SK-N-SH (cell line): ENCODE data around the gene FGF23. TPM values are rescaled to one million over a fixed set of nuclear protein-coding genes. Genes with fewer than 3 reads are reported as not detected.

Experiments
- CTCF ChIA-PET: fragments of 300-600, 350-600 bp; formaldehyde crosslinking; extraction: SDS; loops from one replicate; lab custom pipeline; 2021; lab: Yijun Ruan, JAX
- POLR2A ChIA-PET: fragments of 350-600 bp; sonication (Branson Sonifier 250); formaldehyde crosslinking; extraction: SDS; loops from one replicate; lab custom pipeline; 2020; ENCODE audit warnings: antibody characterized with exemption, inconsistent platforms; lab: Yijun Ruan, JAX
- DNase-seq: peaks from one replicate; pipeline ENCODE4 v3.0.0; 2012
- H2AFZ ChIP-seq: fragments of 200-600 bp; sonication (generic); 2 replicates; pipeline ENCODE4 v1.8.1; 2016; ENCODE audit warnings: antibody characterized with exemption, mild to moderate bottlenecking, low read depth
- H3F3A ChIP-seq: fragments of 200-600 bp; sonication (generic); replicated peaks from 2 replicates; pipeline ENCODE3; 2016; ENCODE audit warnings: antibody characterized with exemption, mild to moderate bottlenecking; ENCODE audit not compliant: insufficient read depth
- H3K27ac ChIP-seq, 2 experiments: fragments of 200-500 bp in 1 of 2; fragments of 200-600 bp in 1 of 2; sonication (Bioruptor generic) in 1 of 2; sonication (generic), shearing (Covaris generic) in 1 of 2; 2 replicates each; pipeline versions ENCODE4 v1.5.1 to v1.6.1; 2014 to 2016; ENCODE audit warnings: low read depth in 2 of 2, inconsistent platforms in 1 of 2, low read length in 1 of 2, mild to moderate bottlenecking in 1 of 2, mixed read lengths in 1 of 2
- H3K27me3 ChIP-seq: fragments of 200-600 bp; sonication (generic), shearing (Covaris generic); 2 replicates; pipeline ENCODE4 v1.6.1; 2016; ENCODE audit warnings: mixed run types; ENCODE audit not compliant: insufficient read depth
- H3K36me3 ChIP-seq, 2 experiments: fragments of 200-500 bp in 1 of 2; fragments of 200-600 bp in 1 of 2; sonication (Bioruptor generic) in 1 of 2; sonication (generic) in 1 of 2; replicated peaks in 1 of 2; 2 replicates each; pipeline versions ENCODE3 to v1.5.1; 2014 to 2016; ENCODE audit warnings: low read length in 1 of 2, mild to moderate bottlenecking in 1 of 2; ENCODE audit not compliant: insufficient read depth in 2 of 2, control insufficient read depth in 1 of 2
- H3K4me1 ChIP-seq, 2 experiments: fragments of 200-500 bp in 1 of 2; fragments of 200-600 bp in 1 of 2; sonication (Bioruptor generic) in 1 of 2; sonication (generic), shearing (Covaris generic) in 1 of 2; 2 replicates each; pipeline versions ENCODE4 v1.5.1 to v1.6.1; 2014 to 2016; ENCODE audit warnings: low read depth in 1 of 2, low read length in 1 of 2, mixed run types in 1 of 2; ENCODE audit not compliant: insufficient read depth in 2 of 2, control insufficient read depth in 1 of 2
- H3K4me2 ChIP-seq: fragments of 200-600 bp; sonication (generic), shearing (Covaris generic); 2 replicates; pipeline ENCODE4 v1.6.1; 2017; ENCODE audit warnings: mixed run types
- H3K4me3 ChIP-seq, 2 experiments: fragments of 200-500 bp in 1 of 2; fragments of 200-600 bp in 1 of 2; sonication (Bioruptor generic) in 1 of 2; sonication (generic), shearing (Covaris generic) in 1 of 2; 2 replicates each; pipeline versions ENCODE4 v1.5.1 to v1.8.1; 2014 to 2016; ENCODE audit warnings: low read depth in 2 of 2, inconsistent platforms in 1 of 2, low read length in 1 of 2, mild to moderate bottlenecking in 1 of 2, mixed read lengths in 1 of 2, moderate library complexity in 1 of 2
- H3K79me2 ChIP-seq: fragments of 200-600 bp; sonication (generic); 2 replicates; pipeline ENCODE4 v1.8.1; 2017; ENCODE audit warnings: mild to moderate bottlenecking; ENCODE audit not compliant: insufficient read depth
- H3K9ac ChIP-seq: fragments of 200-600 bp; sonication (generic); 2 replicates; pipeline ENCODE4 v1.6.1; 2017; ENCODE audit warnings: mixed run types
- H3K9me2 ChIP-seq: fragments of 200-600 bp; sonication (generic); 2 replicates; pipeline ENCODE4 v1.6.1; 2017; ENCODE audit warnings: mixed run types
- H3K9me3 ChIP-seq: fragments of 200-600 bp; sonication (generic); 2 replicates; pipeline ENCODE4 v1.6.1; 2017; ENCODE audit warnings: mixed run types, mild to moderate bottlenecking, moderate library complexity
- H4K20me1 ChIP-seq: fragments of 200-600 bp; sonication (generic); 2 replicates; pipeline ENCODE4 v1.6.1; 2017; ENCODE audit warnings: mild to moderate bottlenecking, mixed run types; ENCODE audit not compliant: insufficient read depth
- MEF2A ChIP-seq: IDR thresholded peaks from 2 replicates; pipeline ENCODE4 v1.4.0; 2012; ENCODE audit warnings: low read depth, borderline replicate concordance
- NRF1 ChIP-seq: IDR thresholded peaks from 2 replicates; pipeline ENCODE4 v1.6.1; 2012; ENCODE audit warnings: low read depth, mild to moderate bottlenecking, low read length
- SIN3A ChIP-seq: IDR thresholded peaks from 2 replicates; pipeline ENCODE4 v1.6.1; 2012; ENCODE audit warnings: low read depth, mild to moderate bottlenecking, low read length, moderate library complexity, borderline replicate concordance
- TAF1 ChIP-seq: IDR thresholded peaks from 2 replicates; pipeline ENCODE4 v1.6.1; 2012; ENCODE audit warnings: low read depth, mild to moderate bottlenecking, low read length, moderate library complexity, borderline replicate concordance
- WGBS: methylation state at CpG from one replicate; pipeline ENCODE4 v1.1.6; 2017; ENCODE audit warnings: low lambda C conversion rate; 5-methylcytosine and 5-hydroxymethylcytosine counted together
- polyA plus RNA-seq, 3 experiments: library from polyadenylated mRNA; depleted of rRNA; stranded (reverse); fragments of >200 nt; gene quantifications; 2 replicates each; pipeline ENCODE4 v1.2.3, GENCODE V29; 2012
- TF ChIP-seq, protein P1 (sequence below): fragments of 150-350 bp; IDR thresholded peaks from 2 replicates; pipeline ENCODE4 v1.6.1; 2016; ENCODE audit warnings: mild to moderate bottlenecking, low read depth, low read length
- TF ChIP-seq, protein P2 (sequence below): IDR thresholded peaks from 2 replicates; pipeline ENCODE4 v1.6.1; 2012; ENCODE audit warnings: mild to moderate bottlenecking, low read depth, low read length, moderate library complexity
- TF ChIP-seq, protein P3 (sequence below): fragments of 150-350 bp; IDR thresholded peaks from 2 replicates; pipeline ENCODE4 v1.6.1; 2017; ENCODE audit warnings: antibody characterized with exemption, low read length, low read depth, borderline replicate concordance

FGF23 gene
- polyA plus RNA-seq, 1 of the 3 experiments (the other 2 are of a cell fraction): not detected

DNA sequence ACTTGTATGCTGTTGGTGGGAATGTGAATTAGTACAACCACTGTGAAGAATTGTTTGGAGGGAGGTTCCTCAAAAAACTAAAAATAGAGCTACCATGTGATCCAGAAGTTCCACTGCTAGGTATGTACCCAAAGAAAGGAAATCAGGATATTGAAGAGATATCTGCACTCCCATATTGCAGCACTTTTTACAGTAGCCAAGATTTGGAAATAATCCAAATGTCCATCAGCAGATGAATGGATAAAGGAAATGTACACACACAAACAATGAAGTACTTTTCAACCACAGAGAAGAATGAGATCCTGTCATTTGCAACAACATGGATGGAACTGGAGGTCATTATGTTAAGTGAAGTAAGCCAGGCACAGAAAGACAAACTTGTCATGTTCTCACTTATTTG is 32.6 kb downstream of the FGF23 start:
- Histone ChIP-seq H2AFZ (no peak overlapping the region), H3K27me3 (no peaks in the 10 kb centered on the region), H3K36me3 (peaks cover 16 to 28% of the 10 kb centered on the region in 2 experiments), H3K9me3 (no peaks in the 10 kb centered on the region), H3K4me1 (no peaks in the 10 kb centered on the region), H3K79me2 (no peaks in the 10 kb centered on the region), H3K4me3 (no peak overlapping the region), H3K27ac (no peak overlapping the region), H4K20me1 (no peaks in the 10 kb centered on the region), H3K9ac (no peak overlapping the region), H3F3A (no peaks in the 10 kb centered on the region), H3K4me2 (no peak overlapping the region), H3K9me2 (no peaks in the 10 kb centered on the region)
- no peak for DNase-seq
- ChIA-PET CTCF (no interaction called here), POLR2A (no interaction called here)
- TF ChIP-seq TAF1 (no peak), MEF2A (no peak)
- TF ChIP-seq, protein P1, sequence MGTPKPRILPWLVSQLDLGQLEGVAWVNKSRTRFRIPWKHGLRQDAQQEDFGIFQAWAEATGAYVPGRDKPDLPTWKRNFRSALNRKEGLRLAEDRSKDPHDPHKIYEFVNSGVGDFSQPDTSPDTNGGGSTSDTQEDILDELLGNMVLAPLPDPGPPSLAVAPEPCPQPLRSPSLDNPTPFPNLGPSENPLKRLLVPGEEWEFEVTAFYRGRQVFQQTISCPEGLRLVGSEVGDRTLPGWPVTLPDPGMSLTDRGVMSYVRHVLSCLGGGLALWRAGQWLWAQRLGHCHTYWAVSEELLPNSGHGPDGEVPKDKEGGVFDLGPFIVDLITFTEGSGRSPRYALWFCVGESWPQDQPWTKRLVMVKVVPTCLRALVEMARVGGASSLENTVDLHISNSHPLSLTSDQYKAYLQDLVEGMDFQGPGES: no peak

DNA sequence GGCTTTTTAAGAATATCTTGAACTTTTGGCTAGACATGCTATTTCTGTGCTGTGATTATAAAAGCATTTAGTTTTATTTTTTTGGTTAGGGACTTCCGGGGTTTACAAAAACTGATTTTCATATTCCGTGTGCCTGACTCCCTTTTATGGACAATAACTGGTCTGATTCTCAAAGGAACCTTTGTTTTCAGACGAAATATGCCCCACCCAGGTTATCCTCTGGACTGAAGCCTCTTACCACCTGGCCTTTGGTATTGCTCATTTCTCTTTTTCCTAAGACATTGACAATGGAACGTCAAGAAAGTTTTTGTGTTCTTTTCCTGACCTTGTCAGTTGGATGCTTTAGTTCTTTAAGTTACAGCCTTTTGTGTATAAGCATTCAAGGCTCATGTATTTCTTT is 47.7 kb downstream of the FGF23 start:
- no peak overlapping the region for H3K4me2 ChIP-seq
- ChIA-PET CTCF (interaction anchor here (1.2 kb wide), 1 partner anchor 55 kb away, joined by 4 read pairs; no protein-coding TSS in a partner anchor), POLR2A (no interaction called here)
- peaks cover 42% of the 10 kb centered on the region for H4K20me1 ChIP-seq
- no peak overlapping the region for H2AFZ ChIP-seq
- no peak overlapping the region for H3K4me3 ChIP-seq
- H3K9ac ChIP-seq: no peak overlapping the region
- no peaks in the 10 kb centered on the region for H3K27me3 ChIP-seq
- no peak for DNase-seq
- no peaks in the 10 kb centered on the region for H3K4me1 ChIP-seq
- H3F3A ChIP-seq: no peaks in the 10 kb centered on the region
- H3K79me2 ChIP-seq: peaks cover 55% of the 10 kb centered on the region
- H3K36me3 ChIP-seq: peaks cover 36 to 49% of the 10 kb centered on the region in 2 experiments
- H3K9me3 ChIP-seq: no peaks in the 10 kb centered on the region
- H3K9me2 ChIP-seq: no peaks in the 10 kb centered on the region
- WGBS: 88% methylated on average over 4 of the region's 4 CpGs
- TF ChIP-seq, protein P2, sequence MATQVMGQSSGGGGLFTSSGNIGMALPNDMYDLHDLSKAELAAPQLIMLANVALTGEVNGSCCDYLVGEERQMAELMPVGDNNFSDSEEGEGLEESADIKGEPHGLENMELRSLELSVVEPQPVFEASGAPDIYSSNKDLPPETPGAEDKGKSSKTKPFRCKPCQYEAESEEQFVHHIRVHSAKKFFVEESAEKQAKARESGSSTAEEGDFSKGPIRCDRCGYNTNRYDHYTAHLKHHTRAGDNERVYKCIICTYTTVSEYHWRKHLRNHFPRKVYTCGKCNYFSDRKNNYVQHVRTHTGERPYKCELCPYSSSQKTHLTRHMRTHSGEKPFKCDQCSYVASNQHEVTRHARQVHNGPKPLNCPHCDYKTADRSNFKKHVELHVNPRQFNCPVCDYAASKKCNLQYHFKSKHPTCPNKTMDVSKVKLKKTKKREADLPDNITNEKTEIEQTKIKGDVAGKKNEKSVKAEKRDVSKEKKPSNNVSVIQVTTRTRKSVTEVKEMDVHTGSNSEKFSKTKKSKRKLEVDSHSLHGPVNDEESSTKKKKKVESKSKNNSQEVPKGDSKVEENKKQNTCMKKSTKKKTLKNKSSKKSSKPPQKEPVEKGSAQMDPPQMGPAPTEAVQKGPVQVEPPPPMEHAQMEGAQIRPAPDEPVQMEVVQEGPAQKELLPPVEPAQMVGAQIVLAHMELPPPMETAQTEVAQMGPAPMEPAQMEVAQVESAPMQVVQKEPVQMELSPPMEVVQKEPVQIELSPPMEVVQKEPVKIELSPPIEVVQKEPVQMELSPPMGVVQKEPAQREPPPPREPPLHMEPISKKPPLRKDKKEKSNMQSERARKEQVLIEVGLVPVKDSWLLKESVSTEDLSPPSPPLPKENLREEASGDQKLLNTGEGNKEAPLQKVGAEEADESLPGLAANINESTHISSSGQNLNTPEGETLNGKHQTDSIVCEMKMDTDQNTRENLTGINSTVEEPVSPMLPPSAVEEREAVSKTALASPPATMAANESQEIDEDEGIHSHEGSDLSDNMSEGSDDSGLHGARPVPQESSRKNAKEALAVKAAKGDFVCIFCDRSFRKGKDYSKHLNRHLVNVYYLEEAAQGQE: no peak
- TF ChIP-seq, protein P3, sequence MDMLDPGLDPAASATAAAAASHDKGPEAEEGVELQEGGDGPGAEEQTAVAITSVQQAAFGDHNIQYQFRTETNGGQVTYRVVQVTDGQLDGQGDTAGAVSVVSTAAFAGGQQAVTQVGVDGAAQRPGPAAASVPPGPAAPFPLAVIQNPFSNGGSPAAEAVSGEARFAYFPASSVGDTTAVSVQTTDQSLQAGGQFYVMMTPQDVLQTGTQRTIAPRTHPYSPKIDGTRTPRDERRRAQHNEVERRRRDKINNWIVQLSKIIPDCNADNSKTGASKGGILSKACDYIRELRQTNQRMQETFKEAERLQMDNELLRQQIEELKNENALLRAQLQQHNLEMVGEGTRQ: no peak
- TF ChIP-seq SIN3A: no peak
- TF ChIP-seq NRF1: no peak
- H3K27ac ChIP-seq: no peak overlapping the region
